Calu3 (cell line): ENCODE data around the gene S100A4. TPM values are rescaled to one million over a fixed set of nuclear protein-coding genes. Genes with fewer than 3 reads are reported as not detected.

Source experiments
- BruUV-seq: library from RNA; stranded (reverse); fragments of 400-500 nt; replicated peaks from 2 replicates; lab custom pipeline; 2021; lab: Mats Ljungman, UMichigan
- CTCF ChIA-PET: fragments of 300-600 bp; sonication (Branson Sonifier 250); formaldehyde crosslinking; loops from one replicate; lab custom pipeline; 2022; ENCODE audit warnings: antibody characterized with exemption; lab: Charles Lee
- DNase-seq: peaks from one replicate; pipeline ENCODE4 v3.0.0; 2022
- H3K27ac Mint-ChIP-seq: one replicate; pipeline ENCODE4 v1.8.0; 2022; ENCODE audit warnings: mixed read lengths; ENCODE audit not compliant: unreplicated experiment
- H3K27me3 Mint-ChIP-seq: one replicate; pipeline ENCODE4 v1.8.0; 2022; ENCODE audit warnings: mixed read lengths; ENCODE audit not compliant: unreplicated experiment
- H3K36me3 Mint-ChIP-seq: one replicate; pipeline ENCODE4 v1.8.0; 2022; ENCODE audit warnings: mild to moderate bottlenecking, moderate library complexity, mixed read lengths; ENCODE audit not compliant: insufficient read depth, unreplicated experiment
- H3K4me1 Mint-ChIP-seq: one replicate; pipeline ENCODE4 v1.8.0; 2022; ENCODE audit warnings: mild to moderate bottlenecking, low read depth, mixed read lengths; ENCODE audit not compliant: unreplicated experiment
- H3K4me3 Mint-ChIP-seq: one replicate; pipeline ENCODE4 v1.8.0; 2022; ENCODE audit warnings: mild to moderate bottlenecking, low read depth, moderate library complexity, mixed read lengths; ENCODE audit not compliant: unreplicated experiment
- H3K9me3 Mint-ChIP-seq: one replicate; pipeline ENCODE4 v1.8.0; 2022; ENCODE audit warnings: low read depth, mixed read lengths; ENCODE audit not compliant: unreplicated experiment
- CTCF ChIP-seq: fragments of 200-600 bp; IDR thresholded peaks from one replicate; pipeline ENCODE4 v1.8.0; 2022; ENCODE audit warnings: antibody characterized with exemption; ENCODE audit not compliant: unreplicated experiment
- intact Hi-C: fragments of 100-400 bp; cut with micrococcal nuclease; formaldehyde crosslinking; loops from one replicate; pipeline ENCODE4 v1.10.0; 2022; ENCODE audit not compliant: unreplicated experiment
- total RNA-seq: library from RNA; stranded (reverse); gene quantifications from 2 replicates; pipeline ENCODE4 v1.2.3, GENCODE V29; 2022

S100A4 gene
- total RNA-seq, 1 experiment from 2014 or later = 20.5 TPM

GRCh38 chr1:153519242-153519641 lies 26.4 kb downstream of the S100A4 start:
- Mint-ChIP-seq H3K4me3 (peak overlapping the region; percentile 33), H3K27ac (peak overlapping the region; percentile 69), H3K36me3 (peaks cover 27% of the 10 kb centered on the region), H3K9me3 (no peaks in the 10 kb centered on the region), H3K4me1 (peaks cover 49% of the 10 kb centered on the region), H3K27me3 (no peaks in the 10 kb centered on the region)
- no peak for DNase-seq
- intact Hi-C loops = loop anchor here (10.0 kb wide), 1 partner anchor 466 kb away; the partner anchor contains the start of gene RAB13
- CTCF ChIA-PET = interaction anchor here (2.5 kb wide), 1 partner anchor 13 kb away, joined by 14 read pairs; no protein-coding TSS in a partner anchor
- no TSS peak for BruUV-seq
- TF ChIP-seq CTCF = no peak

GRCh38 chr1:153515504-153516394 lies 29.9 kb downstream of the S100A4 start:
- DNase-seq = peak; percentile 92
- Mint-ChIP-seq H3K36me3 (peaks cover 31% of the 10 kb centered on the region), H3K27ac (peak overlapping the region; percentile 82), H3K4me3 (no peak overlapping the region), H3K4me1 (peaks cover 77% of the 10 kb centered on the region), H3K9me3 (no peaks in the 10 kb centered on the region), H3K27me3 (no peaks in the 10 kb centered on the region)
- CTCF ChIA-PET = interaction anchor here (0.5 to 1.9 kb wide), 20 partner anchors 9 to 226 kb away, joined by 3 to 34 read pairs (median 4); partner anchors contain the start of genes CHTOP, INTS3, S100A13 and S100A16
- TF ChIP-seq CTCF = no peak
- no TSS peak for BruUV-seq
- intact Hi-C loops = loop anchor here (10.0 kb wide), 1 partner anchor 469 kb away; the partner anchor contains the start of gene RAB13

GRCh38 chr1:153513666-153514065 lies 31.9 kb downstream of the S100A4 start:
- no peak for DNase-seq
- CTCF ChIA-PET = interaction anchor here (0.6 to 1.1 kb wide), 3 partner anchors 54 to 322 kb away, joined by 3 to 5 read pairs (median 3); partner anchors contain the start of gene S100A13
- Mint-ChIP-seq H3K27me3 (no peaks in the 10 kb centered on the region), H3K4me1 (peaks cover 75% of the 10 kb centered on the region), H3K9me3 (no peaks in the 10 kb centered on the region), H3K27ac (no peak overlapping the region), H3K36me3 (peaks cover 21% of the 10 kb centered on the region), H3K4me3 (no peak overlapping the region)
- no TSS peak for BruUV-seq
- intact Hi-C loops = loop anchor here (5.0 to 10.0 kb wide), 2 partner anchors 159 to 471 kb away; partner anchors contain the start of genes ILF2 and RAB13
- no peak for TF ChIP-seq CTCF

GRCh38 chr1:153513023-153513422 lies 32.6 kb downstream of the S100A4 start:
- H3K4me3 Mint-ChIP-seq = no peak overlapping the region
- TF ChIP-seq CTCF = no peak
- DNase-seq = no peak
- CTCF ChIA-PET = interaction anchor here (0.7 to 1.1 kb wide), 2 partner anchors 55 to 114 kb away, joined by 3 read pairs; partner anchors contain the start of gene S100A13
- no peaks in the 10 kb centered on the region for H3K27me3 Mint-ChIP-seq
- no TSS peak for BruUV-seq
- peaks cover 70% of the 10 kb centered on the region for H3K4me1 Mint-ChIP-seq
- peak overlapping the region; percentile 82 for H3K27ac Mint-ChIP-seq
- intact Hi-C loops = loop anchor here (5.0 to 10.0 kb wide), 2 partner anchors 159 to 472 kb away; partner anchors contain the start of genes ILF2 and RAB13
- H3K9me3 Mint-ChIP-seq = no peaks in the 10 kb centered on the region
- peaks cover 18% of the 10 kb centered on the region for H3K36me3 Mint-ChIP-seq
